AG09319 (cell line): Measurements from ENCODE around the gene TAF4.

ENCODE experiments used
- DNase-seq: peaks from one replicate; pipeline ENCODE4 v3.0.0-alpha.2; 2010; ENCODE audit warnings: low read depth; ENCODE audit errors: extremely low read depth
- TF ChIP-seq, protein P1 (sequence below): IDR thresholded peaks from 2 replicates; pipeline ENCODE4 v1.5.1; 2011; ENCODE audit warnings: low read depth, mild to moderate bottlenecking, inconsistent platforms, low read length, moderate library complexity

TAF4 gene, protein sequence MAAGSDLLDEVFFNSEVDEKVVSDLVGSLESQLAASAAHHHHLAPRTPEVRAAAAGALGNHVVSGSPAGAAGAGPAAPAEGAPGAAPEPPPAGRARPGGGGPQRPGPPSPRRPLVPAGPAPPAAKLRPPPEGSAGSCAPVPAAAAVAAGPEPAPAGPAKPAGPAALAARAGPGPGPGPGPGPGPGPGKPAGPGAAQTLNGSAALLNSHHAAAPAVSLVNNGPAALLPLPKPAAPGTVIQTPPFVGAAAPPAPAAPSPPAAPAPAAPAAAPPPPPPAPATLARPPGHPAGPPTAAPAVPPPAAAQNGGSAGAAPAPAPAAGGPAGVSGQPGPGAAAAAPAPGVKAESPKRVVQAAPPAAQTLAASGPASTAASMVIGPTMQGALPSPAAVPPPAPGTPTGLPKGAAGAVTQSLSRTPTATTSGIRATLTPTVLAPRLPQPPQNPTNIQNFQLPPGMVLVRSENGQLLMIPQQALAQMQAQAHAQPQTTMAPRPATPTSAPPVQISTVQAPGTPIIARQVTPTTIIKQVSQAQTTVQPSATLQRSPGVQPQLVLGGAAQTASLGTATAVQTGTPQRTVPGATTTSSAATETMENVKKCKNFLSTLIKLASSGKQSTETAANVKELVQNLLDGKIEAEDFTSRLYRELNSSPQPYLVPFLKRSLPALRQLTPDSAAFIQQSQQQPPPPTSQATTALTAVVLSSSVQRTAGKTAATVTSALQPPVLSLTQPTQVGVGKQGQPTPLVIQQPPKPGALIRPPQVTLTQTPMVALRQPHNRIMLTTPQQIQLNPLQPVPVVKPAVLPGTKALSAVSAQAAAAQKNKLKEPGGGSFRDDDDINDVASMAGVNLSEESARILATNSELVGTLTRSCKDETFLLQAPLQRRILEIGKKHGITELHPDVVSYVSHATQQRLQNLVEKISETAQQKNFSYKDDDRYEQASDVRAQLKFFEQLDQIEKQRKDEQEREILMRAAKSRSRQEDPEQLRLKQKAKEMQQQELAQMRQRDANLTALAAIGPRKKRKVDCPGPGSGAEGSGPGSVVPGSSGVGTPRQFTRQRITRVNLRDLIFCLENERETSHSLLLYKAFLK

DNA sequence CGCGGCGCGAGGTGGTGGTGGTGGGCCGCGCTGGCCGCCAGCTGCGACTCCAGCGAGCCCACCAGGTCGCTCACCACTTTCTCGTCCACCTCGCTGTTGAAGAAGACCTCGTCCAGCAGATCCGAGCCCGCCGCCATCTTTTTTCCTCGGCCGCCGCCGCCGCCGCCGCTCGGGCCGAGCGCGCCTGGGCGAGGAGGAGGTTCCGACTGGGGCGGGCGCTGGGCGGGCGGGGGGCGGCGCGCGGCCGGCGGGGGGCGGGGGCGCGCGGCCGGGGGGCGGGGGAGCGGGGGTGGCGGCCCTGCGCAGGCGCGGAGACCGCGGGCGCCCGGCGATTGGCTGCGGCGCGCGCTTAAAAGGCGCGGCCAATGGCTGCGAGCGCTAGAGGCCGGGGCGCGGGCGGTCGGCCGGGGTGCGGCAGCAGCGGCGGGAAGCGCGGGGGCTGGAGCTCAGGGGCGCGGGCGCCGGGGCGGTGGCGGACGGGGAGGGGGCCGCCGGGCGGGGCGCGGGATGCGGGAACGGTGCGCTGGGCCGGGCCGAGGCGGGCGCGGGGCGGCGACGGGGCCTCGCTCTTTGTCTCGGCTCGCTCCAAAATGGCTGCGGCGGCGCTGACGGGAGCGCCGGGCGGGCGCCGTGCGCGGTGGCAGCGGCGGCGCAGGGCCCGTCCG, at the start of gene TAF4:
TSS of gene TAF4 (minus strand) at position 208 of the 665 bp plus-strand sequence. CDS start at position 137, 71 bp downstream.
- TF ChIP-seq, protein P1, sequence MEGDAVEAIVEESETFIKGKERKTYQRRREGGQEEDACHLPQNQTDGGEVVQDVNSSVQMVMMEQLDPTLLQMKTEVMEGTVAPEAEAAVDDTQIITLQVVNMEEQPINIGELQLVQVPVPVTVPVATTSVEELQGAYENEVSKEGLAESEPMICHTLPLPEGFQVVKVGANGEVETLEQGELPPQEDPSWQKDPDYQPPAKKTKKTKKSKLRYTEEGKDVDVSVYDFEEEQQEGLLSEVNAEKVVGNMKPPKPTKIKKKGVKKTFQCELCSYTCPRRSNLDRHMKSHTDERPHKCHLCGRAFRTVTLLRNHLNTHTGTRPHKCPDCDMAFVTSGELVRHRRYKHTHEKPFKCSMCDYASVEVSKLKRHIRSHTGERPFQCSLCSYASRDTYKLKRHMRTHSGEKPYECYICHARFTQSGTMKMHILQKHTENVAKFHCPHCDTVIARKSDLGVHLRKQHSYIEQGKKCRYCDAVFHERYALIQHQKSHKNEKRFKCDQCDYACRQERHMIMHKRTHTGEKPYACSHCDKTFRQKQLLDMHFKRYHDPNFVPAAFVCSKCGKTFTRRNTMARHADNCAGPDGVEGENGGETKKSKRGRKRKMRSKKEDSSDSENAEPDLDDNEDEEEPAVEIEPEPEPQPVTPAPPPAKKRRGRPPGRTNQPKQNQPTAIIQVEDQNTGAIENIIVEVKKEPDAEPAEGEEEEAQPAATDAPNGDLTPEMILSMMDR: no peak
- DNase-seq: peak; percentile 40

DNA sequence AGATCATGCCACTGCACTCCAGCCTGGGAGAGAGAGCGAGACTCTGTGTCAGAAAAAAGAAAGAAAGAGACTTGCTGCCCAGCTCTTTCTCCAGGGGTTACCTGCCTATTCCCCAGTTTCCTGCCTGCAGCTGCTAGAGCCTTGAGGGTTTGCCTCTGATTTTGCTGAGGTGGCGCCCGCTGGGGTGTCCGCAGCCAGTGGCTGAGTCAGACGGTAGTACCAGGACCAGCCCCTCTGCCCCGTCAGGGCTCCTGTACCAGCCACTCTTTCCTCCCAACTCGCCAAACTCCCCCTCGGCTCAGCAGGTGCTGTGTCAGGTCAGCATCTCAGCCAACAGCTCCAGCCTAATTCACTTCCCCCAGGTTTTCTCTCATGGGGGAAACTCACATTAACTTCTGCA, 49.2 kb upstream of the TAF4 start:
- DNase-seq: no peak
- TF ChIP-seq, protein P1: no peak

DNA sequence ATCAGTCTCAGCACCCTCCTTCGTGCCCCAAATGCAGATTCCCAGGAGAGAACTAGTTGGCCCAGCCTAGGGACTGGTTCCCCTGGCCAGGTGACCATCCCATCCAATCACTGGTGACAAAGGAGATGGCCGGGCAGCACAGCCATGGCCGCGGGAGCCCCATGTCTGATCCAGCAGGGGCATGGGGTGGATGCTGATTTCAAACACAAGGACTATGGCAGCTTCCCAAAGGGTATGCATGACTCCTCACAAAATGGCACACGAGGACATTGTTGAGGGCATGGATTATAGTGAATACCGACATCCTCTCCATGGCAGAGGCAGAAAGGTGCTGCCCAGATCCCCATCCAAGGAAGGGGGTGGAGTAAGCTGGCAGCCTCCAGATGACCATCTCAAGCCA, 46.7 kb upstream of the TAF4 start:
- TF ChIP-seq, protein P1: no peak
- no peak for DNase-seq

DNA sequence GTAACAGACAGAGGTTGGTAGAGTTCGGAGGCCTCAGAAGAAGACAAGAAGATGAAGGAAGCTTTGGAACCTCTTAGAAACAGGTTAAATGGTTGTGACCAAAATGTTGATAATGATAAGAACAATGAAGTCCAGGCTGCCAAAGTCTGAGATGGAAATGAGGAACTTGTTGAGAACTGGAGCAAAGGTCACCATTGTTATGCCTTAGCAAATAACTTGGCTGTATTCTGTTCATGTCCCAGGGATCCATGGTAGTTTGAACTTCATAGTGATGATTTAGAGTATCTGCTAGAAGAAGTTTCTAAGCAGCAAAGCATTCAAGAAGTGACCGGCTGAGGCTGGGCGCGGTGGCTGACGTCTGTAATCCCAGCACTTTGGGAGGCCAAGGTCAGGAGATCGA, 45.5 kb upstream of the TAF4 start:
- TF ChIP-seq, protein P1: no peak

DNA sequence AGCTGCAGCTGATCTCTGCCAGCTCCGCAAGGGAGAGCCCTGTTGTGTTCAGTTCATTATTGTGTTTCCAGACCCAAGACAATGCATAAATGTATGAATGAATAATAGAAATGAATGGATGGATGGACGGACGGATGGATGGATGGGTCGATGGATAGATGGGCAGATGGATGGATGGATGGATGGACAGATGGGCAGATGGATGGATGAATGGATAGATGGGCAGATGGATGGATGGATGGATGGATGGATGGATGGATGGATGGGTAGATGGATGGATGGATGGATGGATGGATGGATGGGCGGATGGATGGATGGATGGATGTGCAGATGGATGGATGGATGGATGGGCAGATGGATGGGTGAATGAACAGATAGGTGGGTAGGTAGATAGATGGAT, 39.9 kb upstream of the TAF4 start:
- TF ChIP-seq, protein P1: no peak
- DNase-seq: no peak

More for the DNA sequence above, 45.5 kb upstream of the TAF4 start:
- DNase-seq: no peak

DNA sequence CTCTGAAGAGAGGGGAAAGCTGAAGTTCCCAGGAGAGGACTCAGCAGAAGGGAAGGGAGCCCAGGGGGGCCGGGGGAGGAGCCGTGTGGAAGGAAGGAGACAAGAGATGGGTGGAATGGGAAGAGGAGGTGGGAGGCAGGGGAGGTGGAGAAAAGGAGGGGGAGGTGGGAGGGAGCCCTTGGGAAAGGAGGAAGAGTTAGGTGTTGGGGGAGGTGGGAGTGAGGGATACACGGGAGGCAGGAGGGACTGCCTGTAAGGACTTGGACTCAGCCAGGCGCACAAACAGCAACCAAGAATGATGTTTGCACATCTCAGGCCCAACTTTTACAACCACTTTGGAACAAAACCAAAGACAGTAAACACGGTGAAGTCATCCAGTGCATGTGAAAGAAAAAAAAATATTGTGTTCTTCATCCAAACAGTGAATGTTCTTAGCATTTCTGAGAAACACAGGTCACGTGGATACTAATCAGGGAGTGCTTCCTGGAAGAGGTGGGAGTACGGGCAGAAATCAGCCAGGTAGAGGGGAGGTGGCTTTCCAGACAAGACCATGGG, 39.2 kb upstream of the TAF4 start:
- TF ChIP-seq, protein P1: no peak
- DNase-seq: no peak
